GM20431 (cell line): ENCODE results near the gene PAAF1.

ENCODE experiments used
- in situ Hi-C: fragments of 300-500 bp; cut with MseI, MboI; formaldehyde crosslinking; loops from one replicate; pipeline ENCODE4 v1.15.0; 2020; ENCODE audit warnings: low sequenced_read_pairs; ENCODE audit not compliant: unreplicated experiment

PAAF1 gene

GRCh38 chr11:73968356-73968966 lies 91.7 kb downstream of the PAAF1 start:
- in situ Hi-C loops, result no loop called here

GRCh38 chr11:73969091-73969490 lies 92.3 kb downstream of the PAAF1 start:
- in situ Hi-C loops, result no loop called here

- in situ Hi-C loops, result no loop called here
Measured at GRCh38 chr11:73969991-73970800, 93.4 kb downstream of the PAAF1 start.

GRCh38 chr11:73971175-73971719 lies 94.4 kb downstream of the PAAF1 start:
- in situ Hi-C loops, result no loop called here

- in situ Hi-C loops, result no loop called here
Measured at GRCh38 chr11:73972187-73972586, 95.4 kb downstream of the PAAF1 start.

GRCh38 chr11:73972620-73973449 lies 96.0 kb downstream of the PAAF1 start:
- in situ Hi-C loops, result no loop called here

- in situ Hi-C loops, result no loop called here
Measured at GRCh38 chr11:73974604-73975478, 98.0 kb downstream of the PAAF1 start.

- in situ Hi-C loops, result no loop called here
Measured at GRCh38 chr11:73975479-73975757, 98.6 kb downstream of the PAAF1 start.

- in situ Hi-C loops, result no loop called here
Measured at GRCh38 chr11:73976451-73977151, 99.8 kb downstream of the PAAF1 start.

GRCh38 chr11:73977856-73978519 lies 101.2 kb downstream of the PAAF1 start:
- in situ Hi-C loops, result no loop called here

- in situ Hi-C loops, result no loop called here
Measured at GRCh38 chr11:73978576-73979086, 101.8 kb downstream of the PAAF1 start.

GRCh38 chr11:73980001-73980961 lies 103.5 kb downstream of the PAAF1 start:
- in situ Hi-C loops, result no loop called here
